Measurements from ENCODE around the gene CLHC1. TPM values are rescaled to one million over a fixed set of nuclear protein-coding genes. Genes with fewer than 3 reads are reported as not detected.

Gene CLHC1
- total and polyA plus RNA-seq, 4 donors = 0.45 to 4.9 (median 2.6) TPM

DNA sequence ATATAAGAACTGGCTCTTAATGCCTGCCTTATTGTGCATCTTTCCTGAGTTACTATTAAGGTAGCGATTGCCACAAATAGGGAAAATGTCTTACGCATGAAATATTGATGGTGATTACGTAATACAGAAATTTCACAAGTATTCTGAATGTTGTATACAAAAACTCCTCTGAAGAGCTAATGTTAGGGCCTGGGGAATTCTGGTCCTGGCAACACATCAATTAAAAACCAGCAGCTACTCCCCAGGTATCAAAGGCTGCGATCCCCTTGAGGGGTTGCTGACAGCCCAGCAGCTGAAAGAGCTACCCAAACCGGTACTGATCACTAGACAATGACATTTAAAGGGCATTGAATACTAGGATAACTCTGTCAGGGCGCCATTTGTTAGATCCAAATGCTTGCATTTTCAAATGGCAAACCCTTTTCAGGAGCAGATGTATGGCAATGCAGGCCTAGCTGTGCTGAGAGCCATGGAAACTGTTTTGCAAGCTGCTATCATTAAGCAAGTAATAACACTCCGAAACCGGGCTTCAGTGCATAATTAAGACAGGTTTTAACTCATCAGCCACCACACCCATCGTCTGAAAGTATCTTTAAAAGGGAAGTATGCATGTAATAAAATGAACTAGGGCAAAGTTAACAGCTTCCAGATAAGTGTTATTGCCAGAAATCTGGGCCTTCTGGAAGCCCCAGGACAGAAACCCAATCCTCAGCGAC is 78.4 kb downstream of the CLHC1 start (continued):
- TF ChIP-seq, protein P1, sequence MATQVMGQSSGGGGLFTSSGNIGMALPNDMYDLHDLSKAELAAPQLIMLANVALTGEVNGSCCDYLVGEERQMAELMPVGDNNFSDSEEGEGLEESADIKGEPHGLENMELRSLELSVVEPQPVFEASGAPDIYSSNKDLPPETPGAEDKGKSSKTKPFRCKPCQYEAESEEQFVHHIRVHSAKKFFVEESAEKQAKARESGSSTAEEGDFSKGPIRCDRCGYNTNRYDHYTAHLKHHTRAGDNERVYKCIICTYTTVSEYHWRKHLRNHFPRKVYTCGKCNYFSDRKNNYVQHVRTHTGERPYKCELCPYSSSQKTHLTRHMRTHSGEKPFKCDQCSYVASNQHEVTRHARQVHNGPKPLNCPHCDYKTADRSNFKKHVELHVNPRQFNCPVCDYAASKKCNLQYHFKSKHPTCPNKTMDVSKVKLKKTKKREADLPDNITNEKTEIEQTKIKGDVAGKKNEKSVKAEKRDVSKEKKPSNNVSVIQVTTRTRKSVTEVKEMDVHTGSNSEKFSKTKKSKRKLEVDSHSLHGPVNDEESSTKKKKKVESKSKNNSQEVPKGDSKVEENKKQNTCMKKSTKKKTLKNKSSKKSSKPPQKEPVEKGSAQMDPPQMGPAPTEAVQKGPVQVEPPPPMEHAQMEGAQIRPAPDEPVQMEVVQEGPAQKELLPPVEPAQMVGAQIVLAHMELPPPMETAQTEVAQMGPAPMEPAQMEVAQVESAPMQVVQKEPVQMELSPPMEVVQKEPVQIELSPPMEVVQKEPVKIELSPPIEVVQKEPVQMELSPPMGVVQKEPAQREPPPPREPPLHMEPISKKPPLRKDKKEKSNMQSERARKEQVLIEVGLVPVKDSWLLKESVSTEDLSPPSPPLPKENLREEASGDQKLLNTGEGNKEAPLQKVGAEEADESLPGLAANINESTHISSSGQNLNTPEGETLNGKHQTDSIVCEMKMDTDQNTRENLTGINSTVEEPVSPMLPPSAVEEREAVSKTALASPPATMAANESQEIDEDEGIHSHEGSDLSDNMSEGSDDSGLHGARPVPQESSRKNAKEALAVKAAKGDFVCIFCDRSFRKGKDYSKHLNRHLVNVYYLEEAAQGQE (IDR thresholded peaks at IDR 0.05) = no peak
- TF ChIP-seq, protein P2, sequence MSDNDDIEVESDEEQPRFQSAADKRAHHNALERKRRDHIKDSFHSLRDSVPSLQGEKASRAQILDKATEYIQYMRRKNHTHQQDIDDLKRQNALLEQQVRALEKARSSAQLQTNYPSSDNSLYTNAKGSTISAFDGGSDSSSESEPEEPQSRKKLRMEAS (IDR thresholded peaks at IDR 0.05) = no peak

DNA sequence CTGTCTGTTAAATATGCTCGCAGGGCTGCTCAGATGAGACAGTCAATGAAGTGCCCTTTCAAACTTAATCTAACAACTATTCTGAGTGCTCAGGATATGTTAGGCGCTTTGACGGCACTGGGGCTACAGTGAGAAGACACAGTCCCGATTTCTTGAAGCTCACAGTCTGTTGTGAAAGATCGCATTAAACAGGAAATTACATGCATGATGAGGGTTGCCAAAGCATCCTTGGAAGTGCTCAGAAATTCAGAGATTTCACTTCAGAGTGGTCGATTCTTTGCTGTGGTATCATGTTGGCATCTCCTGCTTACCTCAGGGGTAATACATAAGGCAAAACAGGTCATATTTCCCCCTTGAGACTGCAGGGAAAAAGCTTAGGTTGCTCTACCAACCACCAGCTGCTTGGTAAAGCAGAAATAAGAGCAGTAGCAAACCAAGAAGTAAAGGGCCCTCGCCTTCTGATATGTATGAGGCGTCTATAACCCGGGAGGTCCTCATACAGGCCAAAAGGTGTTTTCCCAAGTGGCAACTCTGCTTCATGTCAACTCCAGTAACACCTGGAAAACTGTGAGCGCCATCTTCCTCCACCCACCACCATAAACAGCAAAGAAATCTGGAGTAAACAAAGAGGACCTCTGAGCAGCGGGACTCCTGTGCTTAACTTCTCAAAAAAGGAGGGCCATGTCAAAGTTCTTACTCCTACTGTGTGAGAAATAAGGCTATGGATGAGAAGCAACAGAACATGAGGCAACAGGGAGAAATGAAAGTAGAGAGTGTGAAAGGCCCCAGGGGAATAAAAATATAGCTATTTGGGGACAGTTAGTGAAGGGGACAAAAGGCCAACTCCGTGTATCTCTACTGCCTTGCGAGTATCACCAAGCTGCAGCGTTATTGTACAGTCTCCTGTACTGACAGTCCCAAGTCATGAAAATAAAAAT is 79.3 kb downstream of the CLHC1 start:
- H3K4me3 ChIP-seq (ENCODE audit: low read depth in 1 of 3, low read length in 3 of 3) = no peak overlapping the region
- TF ChIP-seq SP1 (IDR thresholded peaks at IDR 0.05) = no peak
- no peak for TF ChIP-seq HNF4G (IDR thresholded peaks at IDR 0.05)
- no peak for TF ChIP-seq GABPA (IDR thresholded peaks at IDR 0.05 in 1 of 2, conservative IDR thresholded peaks at IDR 0.05 in 1 of 2)
- no peak for TF ChIP-seq TAF1 (conservative IDR thresholded peaks at IDR 0.05)
- no peak for TF ChIP-seq FOXA1 (IDR thresholded peaks at IDR 0.05)
- no peak for TF ChIP-seq NR2F2 (IDR thresholded peaks at IDR 0.05)
- no peak for TF ChIP-seq RAD21 (IDR thresholded peaks at IDR 0.05)
- TF ChIP-seq FOXA2 (IDR thresholded peaks at IDR 0.05) = no peak
- no peak for TF ChIP-seq RXRA (IDR thresholded peaks at IDR 0.05)
- TF ChIP-seq, protein P3, sequence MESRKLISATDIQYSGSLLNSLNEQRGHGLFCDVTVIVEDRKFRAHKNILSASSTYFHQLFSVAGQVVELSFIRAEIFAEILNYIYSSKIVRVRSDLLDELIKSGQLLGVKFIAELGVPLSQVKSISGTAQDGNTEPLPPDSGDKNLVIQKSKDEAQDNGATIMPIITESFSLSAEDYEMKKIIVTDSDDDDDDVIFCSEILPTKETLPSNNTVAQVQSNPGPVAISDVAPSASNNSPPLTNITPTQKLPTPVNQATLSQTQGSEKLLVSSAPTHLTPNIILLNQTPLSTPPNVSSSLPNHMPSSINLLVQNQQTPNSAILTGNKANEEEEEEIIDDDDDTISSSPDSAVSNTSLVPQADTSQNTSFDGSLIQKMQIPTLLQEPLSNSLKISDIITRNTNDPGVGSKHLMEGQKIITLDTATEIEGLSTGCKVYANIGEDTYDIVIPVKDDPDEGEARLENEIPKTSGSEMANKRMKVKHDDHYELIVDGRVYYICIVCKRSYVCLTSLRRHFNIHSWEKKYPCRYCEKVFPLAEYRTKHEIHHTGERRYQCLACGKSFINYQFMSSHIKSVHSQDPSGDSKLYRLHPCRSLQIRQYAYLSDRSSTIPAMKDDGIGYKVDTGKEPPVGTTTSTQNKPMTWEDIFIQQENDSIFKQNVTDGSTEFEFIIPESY (IDR thresholded peaks at IDR 0.05) = no peak
- TF ChIP-seq EGR1 (IDR thresholded peaks at IDR 0.05; ENCODE audit: low read depth in 2 of 2) = no peak
- no peak overlapping the region for H3K27ac ChIP-seq (ENCODE audit: low read depth in 1 of 2, low read length in 2 of 2)
- no peak overlapping the region for H3K9ac ChIP-seq (ENCODE audit: low read depth in 1 of 2, low read length in 2 of 2)
- no peaks in the 10 kb centered on the region for H3K4me1 ChIP-seq (ENCODE audit: control insufficient read depth in 4 of 4, insufficient read depth in 4 of 4, low read length in 3 of 4)
- no peaks in the 10 kb centered on the region for H3K27me3 ChIP-seq (ENCODE audit: control insufficient read depth in 4 of 4, insufficient read depth in 4 of 4, low read length in 3 of 4)
- H3K9me3 ChIP-seq (ENCODE audit: control insufficient read depth in 4 of 4, low read length in 3 of 4) = no peaks in the 10 kb centered on the region
- 84% methylated on average over 14 of the region's 14 CpGs for WGBS
- no peak for DNase-seq (ENCODE audit: low spot score)
- no peaks in the 10 kb centered on the region for H3K36me3 ChIP-seq (ENCODE audit: control insufficient read depth in 4 of 4, insufficient read depth in 3 of 4, low read depth in 1 of 4, low read length in 3 of 4)
